GM18526 (cell line): ENCODE results near the gene CTSC.

ENCODE experiments used
- POLR2A ChIP-seq: IDR thresholded peaks from 3 replicates; pipeline ENCODE4 v1.6.1; 2011; ENCODE audit not compliant: insufficient read length; ENCODE audit errors: extremely low read depth

CTSC gene

GRCh38 chr11:88277349-88277915, 60.1 kb downstream of the CTSC start:
- TF ChIP-seq POLR2A, result no peak

- no peak for TF ChIP-seq POLR2A
These were observed 61.9 kb downstream of the CTSC start for GRCh38 chr11:88275636-88276035.

- no peak for TF ChIP-seq POLR2A
These were observed 70.6 kb downstream of the CTSC start for GRCh38 chr11:88266919-88267318.

- no peak for TF ChIP-seq POLR2A
These were observed 71.4 kb downstream of the CTSC start for GRCh38 chr11:88266157-88266556.

- no peak for TF ChIP-seq POLR2A
These were observed 78.1 kb downstream of the CTSC start for GRCh38 chr11:88259431-88259830.

- no peak for TF ChIP-seq POLR2A
These were observed 85.3 kb downstream of the CTSC start for GRCh38 chr11:88252208-88252607.

- no peak for TF ChIP-seq POLR2A
These were observed 86.8 kb downstream of the CTSC start for GRCh38 chr11:88250566-88251242.

- TF ChIP-seq POLR2A, result no peak
These were observed 87.8 kb downstream of the CTSC start for GRCh38 chr11:88249706-88250105.

GRCh38 chr11:88246696-88247095, 90.8 kb downstream of the CTSC start:
- no peak for TF ChIP-seq POLR2A
